Measurements from ENCODE around the gene GPR153. TPM values are rescaled to one million over a fixed set of nuclear protein-coding genes. Genes with fewer than 3 reads are reported as not detected.
"Not testable (repeated sequence)": the region's sequence is repeated elsewhere in the genome, so short reads cannot be mapped to it uniquely, and the experiment has no call there.

GPR153 gene
- polyA plus RNA-seq (ENCODE audit: insufficient read length), result 17.2 TPM

DNA sequence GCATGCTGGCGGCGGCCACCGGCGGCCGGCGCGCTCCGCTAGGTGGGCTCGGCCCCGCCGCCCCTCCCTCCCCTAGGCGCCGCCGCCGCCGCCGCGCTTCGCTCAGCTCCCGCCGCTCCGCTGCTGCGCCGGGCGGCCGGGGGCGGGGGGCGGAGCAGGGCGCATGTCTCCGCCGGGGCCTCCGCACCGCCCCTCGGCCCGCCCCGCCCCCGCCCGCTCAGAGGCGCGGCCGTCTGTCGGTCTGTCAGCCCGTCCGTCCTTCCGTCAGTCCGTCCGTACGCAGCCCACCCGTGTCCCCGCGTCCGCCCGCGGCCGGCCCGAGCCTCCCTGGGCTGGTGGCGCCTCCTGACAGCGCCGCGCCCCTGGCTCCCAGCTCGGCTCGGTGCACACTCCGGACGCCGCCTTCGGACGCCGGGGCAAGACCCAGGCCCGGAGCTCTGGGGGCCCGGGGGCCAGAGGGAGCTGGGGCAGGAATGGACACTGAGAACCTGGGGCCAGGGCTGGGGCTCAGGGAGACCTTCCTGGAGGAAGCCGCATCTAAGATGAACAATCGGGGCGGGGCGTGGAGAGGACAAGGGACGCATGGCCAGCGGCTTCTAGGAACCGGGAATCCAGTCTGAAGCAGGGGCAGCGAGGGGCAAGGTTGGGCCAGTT, at the start of gene GPR153:
GPR153 (minus strand) TSS at position 138 of the 654 bp plus-strand sequence. CDS start 6,193 bp downstream, outside the sequence.
- no peak for DNase-seq (ENCODE audit: low read depth)

DNA sequence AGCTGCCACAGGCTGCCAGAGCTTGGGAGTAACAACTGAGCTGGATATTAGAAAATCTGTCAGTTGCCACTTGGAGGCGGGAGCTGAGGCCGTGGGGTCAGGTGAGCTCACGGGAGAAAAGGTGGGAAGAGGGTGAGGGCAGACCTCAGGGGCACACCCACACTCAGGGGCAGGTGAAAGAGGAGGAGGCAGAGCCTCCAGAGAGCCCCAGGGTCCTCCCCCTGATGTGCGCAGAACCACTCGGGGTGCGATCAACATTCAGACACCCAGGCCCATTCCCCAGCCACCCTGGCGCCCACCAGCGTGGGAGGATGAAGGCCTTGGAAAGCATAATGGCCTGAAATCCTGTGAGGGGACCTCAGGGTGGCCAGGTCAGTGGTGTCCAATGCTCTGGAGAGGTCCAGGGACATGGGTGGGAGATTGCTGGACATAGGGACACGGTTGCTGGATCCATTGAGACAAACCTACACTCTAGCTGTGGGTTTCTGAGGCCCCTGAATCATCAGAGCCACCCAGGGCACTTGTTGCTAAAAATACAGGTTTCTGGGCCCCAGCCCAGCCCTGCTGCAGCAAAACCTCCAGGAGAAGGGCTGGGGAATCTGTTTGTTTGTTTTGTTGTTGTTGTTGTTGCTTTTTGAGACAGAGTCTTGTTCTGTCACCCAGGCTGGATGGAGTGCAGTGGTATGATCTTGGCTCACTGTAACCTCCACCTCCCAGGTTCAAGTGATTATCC, 49.4 kb upstream of the GPR153 start:
- DNase-seq (ENCODE audit: low read depth), result no peak

DNA sequence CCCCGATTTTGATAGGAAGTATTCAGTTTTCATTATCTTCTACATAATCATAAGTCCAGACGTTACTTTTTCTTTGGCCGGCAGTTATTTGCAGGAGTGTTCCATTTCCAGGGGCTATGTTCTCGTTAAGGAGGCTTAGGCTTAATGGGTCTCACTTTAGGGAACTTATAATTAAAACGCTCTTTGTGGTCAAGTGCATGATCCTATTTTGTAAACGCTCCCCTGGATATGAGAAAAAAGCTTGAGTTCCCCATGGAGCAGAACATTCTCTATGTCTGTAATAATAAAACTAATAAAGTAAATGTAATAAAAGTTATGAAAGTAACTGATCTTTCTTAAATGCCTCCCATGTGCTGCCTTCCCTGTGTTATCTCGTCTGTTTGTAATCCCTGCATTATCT, 48.7 kb upstream of the GPR153 start:
- DNase-seq (ENCODE audit: low read depth), result no peak

DNA sequence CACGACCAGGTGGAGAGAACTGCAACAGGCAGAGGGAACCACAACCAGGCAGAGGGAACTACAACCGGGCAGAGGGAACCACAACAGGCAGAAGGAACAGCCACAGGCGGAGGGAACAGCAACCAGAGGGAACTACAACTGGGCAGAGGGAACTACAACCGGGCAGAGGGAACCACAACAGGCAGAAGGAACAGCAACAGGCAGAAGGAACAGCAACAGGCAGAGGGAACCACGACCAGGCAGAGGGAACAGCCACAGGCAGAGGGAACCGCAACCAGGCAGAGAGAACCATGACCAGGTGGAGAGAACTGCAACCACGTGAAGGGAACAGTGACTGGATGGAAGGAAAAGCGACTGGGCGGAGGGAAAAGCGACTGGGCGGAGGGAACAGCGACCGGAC, 47.6 kb upstream of the GPR153 start:
- DNase-seq (ENCODE audit: low read depth), result no peak

DNA sequence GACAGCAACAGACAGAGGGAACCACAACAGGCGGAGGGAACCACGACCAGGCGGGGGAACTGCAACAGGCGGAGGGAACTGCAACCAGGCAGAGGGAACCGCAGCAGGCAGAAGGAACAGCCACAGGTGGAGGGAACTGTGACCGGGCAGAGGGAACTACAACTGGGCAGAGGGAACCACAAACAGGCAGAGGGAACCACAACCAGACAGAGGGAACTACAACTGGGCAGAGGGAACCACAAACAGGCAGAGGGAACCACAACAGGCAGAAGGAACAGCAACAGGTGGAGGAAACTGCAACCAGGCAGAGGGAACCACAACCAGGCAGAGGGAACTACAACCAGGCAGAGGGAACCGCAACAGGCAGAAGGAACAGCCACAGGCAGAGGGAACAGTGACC, 46.8 kb upstream of the GPR153 start:
- not testable (repeated sequence) for DNase-seq (ENCODE audit: low read depth)

DNA sequence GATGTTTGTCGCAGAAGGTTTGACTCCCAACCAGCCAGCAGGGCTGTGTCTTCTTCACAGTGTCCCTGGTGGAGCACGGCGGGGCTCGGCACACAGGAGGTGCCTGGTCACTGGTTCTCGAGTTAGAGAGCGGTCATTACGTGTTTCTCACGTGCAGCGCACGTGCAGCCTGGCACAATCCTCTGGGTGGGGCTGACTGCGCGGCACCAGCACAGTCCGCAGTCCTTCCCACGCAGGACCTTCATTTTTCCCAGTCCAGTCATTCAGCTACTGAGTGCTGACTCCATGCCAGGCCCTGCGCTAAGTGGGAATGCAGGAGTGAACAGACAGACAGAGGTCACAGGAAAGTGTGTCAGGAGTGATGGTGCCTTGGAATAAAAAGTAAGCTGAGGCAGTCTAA, 46.2 kb upstream of the GPR153 start:
- no peak for DNase-seq (ENCODE audit: low read depth)

DNA sequence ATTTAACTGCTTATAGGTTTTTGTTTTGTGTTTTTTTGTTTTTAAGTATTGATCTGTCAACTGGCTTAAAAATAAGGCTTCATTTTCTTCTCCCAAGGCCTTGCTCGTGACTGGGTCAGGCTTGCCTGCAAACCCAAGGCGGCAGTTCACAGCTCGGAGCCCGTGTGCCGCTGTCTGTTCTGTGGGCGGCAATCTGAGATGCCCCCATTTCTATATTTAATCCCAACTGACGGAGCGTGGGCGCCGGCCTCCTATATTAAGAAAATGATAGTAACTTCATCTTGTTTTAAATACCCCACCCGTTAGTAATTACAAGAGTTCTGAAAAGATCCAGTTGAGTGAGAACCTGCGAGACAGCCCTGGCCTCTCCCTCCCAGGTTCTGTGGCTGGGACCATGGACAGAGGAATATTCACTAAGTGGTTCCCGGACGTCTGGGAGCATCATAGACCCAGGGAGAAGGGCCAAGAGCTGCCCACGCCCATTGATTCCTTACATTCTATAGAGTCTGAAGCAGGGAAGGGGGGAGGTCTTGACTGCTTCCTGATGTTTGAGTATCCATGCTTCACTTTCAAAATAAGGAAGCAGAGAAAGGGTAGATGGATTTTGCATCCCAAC, 42.6 kb upstream of the GPR153 start:
- DNase-seq (ENCODE audit: low read depth), result no peak

DNA sequence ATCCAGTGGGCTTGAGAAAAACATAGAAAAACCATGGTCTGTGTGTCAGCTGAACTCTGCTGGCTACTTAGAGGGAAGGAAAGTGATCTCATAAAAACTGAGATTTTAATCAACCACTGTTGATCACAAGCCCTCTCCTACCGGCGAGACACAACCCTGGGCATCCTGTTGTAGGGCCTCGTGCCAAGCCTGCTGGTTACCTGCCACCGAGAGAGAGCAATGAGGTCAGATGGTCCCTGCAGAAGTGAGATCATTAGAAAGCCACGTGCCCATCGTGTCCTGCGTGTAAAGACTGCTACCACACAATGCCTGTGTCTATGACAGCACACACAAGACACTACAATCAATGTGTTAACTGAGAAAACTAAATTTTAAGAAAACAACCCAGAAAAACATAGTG, 41.7 kb upstream of the GPR153 start:
- no peak for DNase-seq (ENCODE audit: low read depth)

DNA sequence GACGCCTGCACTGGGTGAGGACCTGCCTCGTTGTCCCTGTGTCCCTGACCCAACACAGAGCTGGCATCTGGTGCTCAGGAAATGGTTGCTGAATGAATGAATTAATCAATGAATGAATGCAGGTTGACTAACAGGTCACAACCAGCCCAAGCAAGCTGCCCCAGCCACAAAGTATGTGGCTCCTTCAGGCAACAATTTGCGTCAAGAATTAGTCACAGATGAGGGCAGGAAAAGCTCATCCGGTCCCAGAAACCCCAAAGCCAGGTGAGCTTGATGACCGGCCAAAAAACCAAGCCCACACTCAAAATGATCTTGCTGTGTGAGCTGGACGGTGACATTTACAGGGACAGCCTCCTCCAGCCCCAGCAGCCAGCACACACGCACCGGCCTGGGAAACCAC, 40.6 kb upstream of the GPR153 start:
- no peak for DNase-seq (ENCODE audit: low read depth)

DNA sequence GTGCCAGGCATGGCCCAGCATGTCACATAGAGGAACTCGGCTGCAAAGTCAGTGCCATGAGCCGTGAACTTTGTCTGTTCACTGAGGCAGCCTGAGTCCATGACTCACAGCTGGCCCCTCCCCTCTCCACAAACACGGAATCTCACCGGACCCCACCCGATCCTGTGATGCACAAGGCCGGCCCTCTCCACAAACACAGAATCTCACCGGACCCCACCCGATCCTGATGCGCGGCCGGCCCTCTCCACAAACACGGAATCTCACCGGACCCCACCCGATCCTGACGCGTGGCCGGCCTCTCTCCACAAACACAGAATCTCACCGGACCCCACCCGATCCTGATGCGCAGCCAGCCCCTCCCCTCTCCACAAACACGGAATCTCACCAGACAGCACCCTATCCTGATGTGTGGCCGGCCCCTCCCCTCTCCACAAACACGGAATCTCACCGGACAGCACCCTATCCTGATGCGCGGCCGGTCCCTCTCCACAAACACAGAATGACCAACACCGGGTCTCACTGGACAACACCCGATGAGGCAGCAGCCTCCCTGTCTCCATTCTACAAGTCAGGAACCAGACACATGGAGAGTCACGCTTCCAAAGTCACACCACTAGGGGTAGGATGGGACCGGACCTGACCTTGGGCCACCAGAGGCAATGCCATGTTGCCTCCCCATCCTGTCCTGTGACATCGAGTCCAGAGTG, 39.6 kb upstream of the GPR153 start:
- no peak for DNase-seq (ENCODE audit: low read depth)

DNA sequence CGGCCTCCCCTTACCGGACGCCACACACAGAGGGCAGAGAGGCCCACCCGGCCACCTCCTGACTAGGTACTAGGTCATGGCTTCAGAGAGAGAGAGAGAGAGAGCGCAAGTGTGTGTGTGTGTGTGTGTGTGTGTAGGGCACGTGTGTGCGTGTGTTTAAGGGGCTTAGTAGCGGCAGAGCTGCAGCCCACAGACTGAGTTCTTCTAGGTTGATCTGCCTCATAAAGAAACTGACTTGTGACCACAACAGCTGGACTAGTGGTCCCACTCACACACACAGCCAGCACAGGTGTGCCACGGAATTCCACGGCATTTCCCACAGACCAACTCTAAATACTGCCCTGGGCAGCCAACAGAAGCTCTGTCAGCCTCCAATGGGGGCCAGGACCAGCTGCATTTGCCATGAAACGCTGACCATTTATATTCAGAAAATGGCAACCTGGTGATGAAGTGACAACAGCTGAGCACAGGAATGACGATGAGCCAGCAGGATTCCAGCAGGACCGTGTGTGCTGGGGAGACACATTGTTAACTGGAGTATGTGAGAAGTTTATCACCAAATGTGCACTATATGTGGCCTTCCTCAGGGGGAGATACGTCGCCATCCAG, 38.8 kb upstream of the GPR153 start:
- DNase-seq (ENCODE audit: low read depth), result no peak

DNA sequence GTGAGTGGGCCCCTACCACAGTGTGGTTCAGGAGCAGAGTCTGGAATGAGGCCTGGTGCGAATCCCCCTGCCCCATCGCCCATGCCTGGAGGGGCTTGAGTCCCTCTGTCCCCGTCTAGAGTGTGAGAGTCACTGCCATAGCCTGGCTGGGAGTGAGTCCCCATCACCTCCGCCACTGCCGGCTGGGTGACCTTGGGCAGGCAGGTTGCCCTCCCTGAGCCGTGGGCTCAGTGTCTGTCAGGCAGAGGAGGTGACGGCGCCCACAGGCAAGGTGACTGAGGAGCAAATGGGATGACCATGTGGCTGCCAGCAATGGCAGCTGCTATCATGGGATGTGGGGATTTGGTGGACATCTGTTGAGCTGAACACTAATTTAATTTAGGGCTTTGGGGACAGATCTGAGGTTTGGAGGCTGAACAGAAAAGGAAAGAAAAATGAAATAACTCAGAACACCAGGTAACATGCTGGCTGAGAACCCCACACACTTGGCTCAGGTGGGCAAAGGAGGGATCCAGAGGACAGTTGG, 38.1 kb upstream of the GPR153 start:
- DNase-seq (ENCODE audit: low read depth), result no peak

DNA sequence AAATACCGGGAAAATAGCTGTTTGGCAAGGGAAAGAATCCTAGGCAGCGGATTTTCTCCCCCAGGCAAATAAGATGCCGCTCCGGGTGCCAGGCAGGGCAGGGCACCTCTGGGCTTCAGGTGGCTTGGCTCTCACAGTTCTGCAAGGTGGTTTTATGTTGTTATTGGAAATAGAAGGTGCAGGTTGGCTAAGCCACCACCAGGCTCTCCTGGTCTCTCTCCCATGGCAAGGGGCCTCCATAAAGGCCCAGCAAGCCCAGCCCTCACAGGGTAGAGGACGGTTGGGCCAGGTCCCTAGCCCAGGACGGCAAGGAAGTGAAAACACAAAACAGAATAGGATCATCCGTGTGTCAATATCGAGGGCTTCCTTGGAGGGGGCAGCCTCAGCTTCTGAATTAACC, 37.6 kb upstream of the GPR153 start:
- DNase-seq (ENCODE audit: low read depth), result no peak

DNA sequence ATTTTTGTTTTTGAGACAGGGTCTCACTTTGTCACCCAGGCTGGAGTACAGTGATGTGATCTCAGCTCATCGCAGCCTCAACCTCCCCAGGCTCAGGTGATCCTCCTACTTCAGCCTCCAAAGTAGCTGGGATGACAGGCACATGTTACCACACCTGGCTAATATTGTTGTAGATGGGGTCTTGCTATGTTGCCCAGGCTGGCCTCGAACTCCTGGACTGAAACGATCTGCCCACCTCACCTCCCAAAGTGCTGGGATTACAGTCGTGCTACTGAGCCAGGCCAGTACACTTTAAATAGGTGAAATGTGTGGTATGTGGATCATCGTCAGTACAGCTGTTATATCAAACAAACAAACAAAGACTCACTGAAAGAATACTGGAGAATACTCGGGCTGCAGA, 35.0 kb upstream of the GPR153 start:
- DNase-seq (ENCODE audit: low read depth), result no peak

DNA sequence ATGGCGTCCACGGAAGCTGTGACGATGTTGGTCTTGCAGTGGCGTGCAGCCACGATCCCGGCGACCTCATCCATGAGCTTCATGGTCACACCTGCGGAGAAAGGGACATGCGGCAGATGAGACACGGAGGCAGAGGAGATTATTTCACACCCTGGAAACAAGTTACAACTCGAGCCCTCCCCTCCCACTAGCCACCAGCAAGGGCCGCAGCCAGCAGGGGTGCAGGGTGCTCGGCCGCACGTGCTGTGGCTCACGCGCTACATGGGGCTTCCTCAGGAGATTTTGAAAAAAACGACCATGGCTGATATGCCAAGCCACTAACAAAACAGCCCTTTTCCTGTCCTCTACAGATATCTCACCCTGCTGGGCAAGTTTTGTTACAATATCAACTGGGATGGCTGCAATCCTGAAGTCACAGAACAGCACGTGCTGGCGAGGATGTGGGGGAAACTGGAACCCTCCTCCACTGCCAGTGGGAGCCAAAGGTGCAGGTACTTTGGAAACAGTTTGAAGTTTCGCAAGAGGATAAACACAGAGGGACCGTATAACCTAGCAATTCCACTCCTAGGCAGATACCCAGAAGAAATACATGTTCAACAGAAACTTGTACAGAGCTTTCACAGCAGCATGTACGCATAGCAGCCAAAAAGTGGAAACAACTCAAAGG, 34.1 kb upstream of the GPR153 start:
- DNase-seq (ENCODE audit: low read depth), result no peak

DNA sequence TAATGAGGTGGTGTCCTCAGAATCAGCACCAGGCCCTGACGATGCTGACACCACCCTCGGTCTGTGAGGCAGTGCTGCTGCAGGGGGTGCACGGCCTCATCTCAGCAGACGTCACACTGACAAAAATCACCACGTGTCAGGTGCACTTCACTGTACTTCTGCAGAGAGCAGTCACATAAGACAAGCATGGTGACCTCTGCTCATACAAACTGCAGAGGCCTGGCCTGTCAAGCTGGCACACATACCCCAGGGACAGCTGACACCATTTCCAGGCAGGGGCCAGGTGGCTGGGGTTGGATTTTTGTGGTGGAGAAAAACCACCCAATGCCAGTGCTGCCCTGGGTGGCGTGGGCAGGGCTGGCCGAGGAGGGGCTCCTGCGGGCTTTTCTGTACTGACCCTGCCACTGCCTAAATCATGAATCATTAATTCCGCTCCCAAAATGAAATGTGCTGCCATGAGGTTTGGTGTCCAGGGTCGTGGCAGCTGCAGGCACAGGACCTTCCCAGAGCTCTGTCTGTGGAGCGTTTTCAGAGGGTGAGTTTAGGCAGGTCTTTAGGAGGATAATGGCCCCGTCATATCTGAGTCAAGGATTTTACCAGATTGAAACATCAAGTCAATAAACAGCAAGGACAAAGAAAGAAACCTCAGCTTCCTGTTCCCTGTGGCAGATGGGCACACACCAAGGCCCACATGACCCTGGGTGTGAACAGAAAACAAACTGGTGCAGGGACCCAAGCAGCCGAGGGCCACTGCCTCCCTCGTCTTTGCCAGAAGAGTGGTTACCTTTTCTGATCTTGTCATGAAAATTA, 33.4 kb upstream of the GPR153 start:
- DNase-seq (ENCODE audit: low read depth), result no peak

DNA sequence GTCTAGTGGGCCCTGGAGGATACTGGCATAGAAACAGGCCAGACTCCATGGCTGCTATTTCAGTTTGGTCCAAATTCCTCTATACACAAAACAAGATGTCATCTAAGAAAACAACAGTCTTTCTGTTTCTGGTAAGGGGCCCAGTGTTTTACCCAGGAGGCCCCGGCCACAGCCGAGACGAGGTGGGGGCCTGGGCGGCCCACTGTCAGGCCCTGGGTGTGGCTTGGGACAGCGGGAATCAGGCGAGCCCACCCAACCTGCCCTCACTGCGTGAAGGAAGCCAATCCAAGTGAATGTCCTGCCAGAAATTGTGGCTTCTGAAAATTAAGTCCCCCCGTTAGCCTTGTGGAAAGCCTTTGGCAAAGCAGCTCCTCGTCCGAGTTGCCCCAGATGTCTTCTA, 31.2 kb upstream of the GPR153 start:
- DNase-seq (ENCODE audit: low read depth), result no peak

DNA sequence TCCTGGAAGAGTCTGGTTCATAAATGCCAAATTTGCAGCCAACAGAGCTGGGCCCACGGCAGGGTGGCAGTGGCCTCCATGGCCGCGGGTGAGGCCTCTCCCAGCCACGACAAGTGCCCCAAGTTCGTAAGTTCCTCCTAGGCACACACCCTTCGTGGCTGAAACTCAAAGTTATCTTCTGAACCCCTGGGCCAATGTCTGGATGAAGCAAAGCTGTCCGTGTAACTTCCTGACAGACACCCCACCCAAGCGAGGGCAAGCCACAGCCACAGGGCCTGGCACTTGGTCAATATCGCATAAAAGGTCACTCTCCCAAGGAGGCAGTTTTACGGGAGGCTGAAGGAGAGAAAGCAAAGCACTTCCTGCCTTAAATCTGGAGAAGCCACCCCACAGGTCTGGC, 27.8 kb upstream of the GPR153 start:
- no peak for DNase-seq (ENCODE audit: low read depth)

DNA sequence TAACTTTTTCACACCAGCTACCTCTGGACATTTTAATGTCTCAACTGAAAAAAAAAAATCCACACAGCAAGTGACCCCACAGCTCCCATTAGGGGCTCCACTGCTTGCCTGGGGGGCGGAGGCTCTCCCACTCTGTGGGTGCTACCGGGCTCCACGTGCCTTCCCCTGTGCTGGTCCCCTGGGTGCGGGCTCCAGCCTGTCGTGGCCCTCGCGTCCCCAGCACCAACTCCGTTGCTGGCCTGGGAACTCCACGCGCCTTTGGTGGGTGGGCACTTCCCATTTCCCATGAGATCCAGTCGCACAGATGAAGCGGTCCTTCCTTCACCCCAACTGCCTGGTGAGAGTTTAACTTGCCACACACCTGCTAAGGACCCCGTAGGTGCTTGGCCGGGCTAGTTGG, 27.1 kb upstream of the GPR153 start:
- DNase-seq (ENCODE audit: low read depth), result no peak

DNA sequence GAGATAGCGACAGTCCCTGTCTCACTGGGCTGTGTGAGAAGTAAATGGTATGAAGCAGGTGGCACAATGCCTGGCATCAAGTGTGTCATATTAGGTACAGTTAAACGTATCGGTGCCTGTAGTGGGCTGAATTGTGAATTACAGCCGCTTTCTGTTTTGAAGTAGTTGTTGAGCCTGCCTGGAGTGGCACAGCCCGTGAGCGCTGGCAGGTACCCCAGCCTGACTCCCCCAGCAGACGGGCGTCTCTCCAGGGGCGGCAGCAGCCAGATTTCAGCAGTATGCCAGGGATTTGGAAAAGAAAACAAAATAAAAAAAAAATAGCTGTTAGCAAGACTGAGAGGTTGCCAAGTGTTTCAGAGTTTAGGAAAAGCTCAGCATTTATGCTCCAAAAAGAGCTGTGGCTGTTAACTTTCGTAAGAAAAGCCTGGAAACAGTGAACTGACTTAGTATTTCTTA, 26.6 kb upstream of the GPR153 start:
- DNase-seq (ENCODE audit: low read depth), result no peak

Data from forelimb muscle (tissue), 1 donor.